HG02884 (cell line): ENCODE measurements around the gene EPC2.
"Not testable (repeated sequence)": the region's sequence is repeated elsewhere in the genome, so short reads cannot be mapped to it uniquely, and the experiment has no call there.

Experiments used
- ATAC-seq: cut with Tn5 transposase; IDR thresholded peaks from one replicate; pipeline ENCODE4 v1.9.1; 2021; ENCODE audit warnings: mild to moderate bottlenecking, moderate library complexity; ENCODE audit not compliant: unreplicated experiment

Gene EPC2

GRCh38 chr2:148670773-148671172 is 26.2 kb downstream of the EPC2 start:
- ATAC-seq, result no peak

- ATAC-seq, result no peak
Measured at GRCh38 chr2:148674063-148675020, 29.8 kb downstream of the EPC2 start.

- ATAC-seq, result no peak
Measured at GRCh38 chr2:148675708-148676107, 31.2 kb downstream of the EPC2 start.

GRCh38 chr2:148678302-148679179 is 34.0 kb downstream of the EPC2 start:
- not testable (repeated sequence) for ATAC-seq

- ATAC-seq, result no peak
Measured at GRCh38 chr2:148680462-148680861, 35.9 kb downstream of the EPC2 start.

GRCh38 chr2:148681443-148681842 is 36.9 kb downstream of the EPC2 start:
- no peak for ATAC-seq

GRCh38 chr2:148681862-148682261 is 37.3 kb downstream of the EPC2 start:
- not testable (repeated sequence) for ATAC-seq

GRCh38 chr2:148684507-148684906 is 40.0 kb downstream of the EPC2 start:
- ATAC-seq, result no peak

GRCh38 chr2:148687543-148687942 is 43.0 kb downstream of the EPC2 start:
- no peak for ATAC-seq

GRCh38 chr2:148688011-148688410 is 43.5 kb downstream of the EPC2 start:
- ATAC-seq, result not testable (repeated sequence)

- ATAC-seq, result no peak
Measured at GRCh38 chr2:148696985-148697384, 52.4 kb downstream of the EPC2 start.

GRCh38 chr2:148699830-148700229 is 55.3 kb downstream of the EPC2 start:
- no peak for ATAC-seq

- no peak for ATAC-seq
Measured at GRCh38 chr2:148701039-148701438, 56.5 kb downstream of the EPC2 start.

- ATAC-seq, result no peak
Measured at GRCh38 chr2:148701877-148702276, 57.3 kb downstream of the EPC2 start.

GRCh38 chr2:148702475-148702874 is 57.9 kb downstream of the EPC2 start:
- ATAC-seq, result no peak

GRCh38 chr2:148704247-148704646 is 59.7 kb downstream of the EPC2 start:
- ATAC-seq, result no peak

- ATAC-seq, result no peak
Measured at GRCh38 chr2:148716378-148716920, 71.9 kb downstream of the EPC2 start.

GRCh38 chr2:148718039-148718438 is 73.5 kb downstream of the EPC2 start:
- no peak for ATAC-seq

- no peak for ATAC-seq
Measured at GRCh38 chr2:148719195-148719749, 74.7 kb downstream of the EPC2 start.

- ATAC-seq, result no peak
Measured at GRCh38 chr2:148719941-148720436, 75.4 kb downstream of the EPC2 start.

GRCh38 chr2:148720501-148721001 is 76.0 kb downstream of the EPC2 start:
- ATAC-seq, result no peak
